Activated CD8-positive, alpha-beta memory T cell treated with anti-CD3 and anti-CD28 coated beads, Interleukin-2, amount 50 U/mL, for 48 hours (primary cell): ENCODE measurements around the gene PCNX3.

Experiments
- DNase-seq: peaks from one replicate; pipeline ENCODE4 v3.0.0-alpha.2; 2020

Gene PCNX3

GRCh38 chr11:65640483-65641296 lies 25.1 kb downstream of the PCNX3 start:
- peak; percentile 63 for DNase-seq

DNA sequence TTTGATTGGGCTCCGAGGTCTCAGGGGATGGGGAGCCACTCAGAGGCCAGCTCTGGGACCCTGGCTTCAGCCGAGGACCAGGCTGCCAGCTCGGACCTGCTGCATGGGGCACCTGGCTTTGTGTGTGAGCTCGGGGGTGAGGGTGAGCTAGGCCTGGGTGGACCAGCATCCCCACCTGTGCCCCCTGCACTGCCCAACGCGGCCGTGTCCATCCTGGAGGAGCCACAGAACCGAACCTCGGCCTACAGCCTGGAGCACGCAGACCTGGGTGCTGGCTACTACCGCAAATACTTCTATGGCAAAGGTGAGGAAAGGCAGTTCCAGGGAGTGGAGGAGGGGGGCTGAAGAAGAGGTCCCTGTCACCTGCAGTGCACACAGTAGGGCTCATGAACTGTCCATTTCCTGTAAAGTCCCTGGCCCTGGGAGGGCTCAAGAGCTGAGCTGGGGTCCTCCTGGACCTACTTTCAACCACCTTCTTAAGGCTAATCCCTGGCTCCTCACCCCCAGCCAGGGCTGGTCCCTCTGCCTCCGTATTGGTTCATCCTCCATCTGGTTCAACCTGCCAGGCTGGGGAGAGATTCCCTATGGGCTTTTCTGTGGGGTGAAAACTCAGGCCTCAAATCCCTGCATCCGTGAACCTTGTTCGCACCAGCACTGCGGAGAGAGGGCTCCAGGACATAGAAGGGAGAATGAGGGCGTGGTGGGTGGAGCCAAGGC lies 25.9 kb downstream of the PCNX3 start:
- no peak for DNase-seq

- DNase-seq: peak; percentile 69
Observed at GRCh38 chr11:65642014-65642671, 26.6 kb downstream of the PCNX3 start.

DNA sequence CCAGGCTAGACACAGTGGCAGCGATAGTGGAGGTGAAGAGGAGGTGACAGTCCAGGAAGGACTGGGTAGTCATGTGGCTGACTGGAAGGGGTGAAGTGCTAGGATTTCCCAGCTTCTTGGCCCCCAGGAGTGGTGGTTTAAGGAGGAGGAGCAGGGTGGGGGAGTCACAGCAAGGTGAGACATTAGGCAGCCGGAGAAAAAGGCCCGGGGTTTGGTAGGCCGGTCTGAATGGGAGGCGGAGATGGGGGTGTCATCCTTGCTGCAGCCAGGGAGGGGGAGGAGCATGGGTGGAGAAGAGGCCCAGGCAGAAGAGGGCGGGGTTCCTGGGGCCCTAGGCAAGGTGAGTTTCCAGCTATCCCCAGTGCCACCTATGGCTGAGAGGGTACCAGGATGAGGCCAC lies 28.4 kb downstream of the PCNX3 start:
- no peak for DNase-seq

- no peak for DNase-seq
Observed at GRCh38 chr11:65644837-65645236, 29.3 kb downstream of the PCNX3 start.

DNA sequence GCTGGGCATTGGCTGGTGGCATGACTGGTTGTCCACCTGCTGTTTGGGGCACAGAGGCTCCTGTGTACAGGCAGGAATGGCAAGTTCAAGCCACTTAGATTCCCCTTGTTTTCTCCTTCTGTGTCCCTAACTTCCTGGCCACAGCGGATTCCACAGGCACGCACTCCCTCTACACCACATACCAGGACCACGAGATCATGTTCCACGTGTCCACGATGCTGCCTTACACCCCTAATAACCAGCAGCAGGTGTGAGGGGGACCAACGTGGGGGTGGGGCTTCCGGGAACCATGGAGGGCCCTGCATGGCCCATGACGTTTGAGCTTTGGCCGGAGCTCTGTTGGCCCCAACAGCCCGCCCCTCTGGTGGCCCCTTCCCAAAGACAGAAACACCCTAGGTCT lies 30.1 kb downstream of the PCNX3 start:
- DNase-seq: no peak

DNA sequence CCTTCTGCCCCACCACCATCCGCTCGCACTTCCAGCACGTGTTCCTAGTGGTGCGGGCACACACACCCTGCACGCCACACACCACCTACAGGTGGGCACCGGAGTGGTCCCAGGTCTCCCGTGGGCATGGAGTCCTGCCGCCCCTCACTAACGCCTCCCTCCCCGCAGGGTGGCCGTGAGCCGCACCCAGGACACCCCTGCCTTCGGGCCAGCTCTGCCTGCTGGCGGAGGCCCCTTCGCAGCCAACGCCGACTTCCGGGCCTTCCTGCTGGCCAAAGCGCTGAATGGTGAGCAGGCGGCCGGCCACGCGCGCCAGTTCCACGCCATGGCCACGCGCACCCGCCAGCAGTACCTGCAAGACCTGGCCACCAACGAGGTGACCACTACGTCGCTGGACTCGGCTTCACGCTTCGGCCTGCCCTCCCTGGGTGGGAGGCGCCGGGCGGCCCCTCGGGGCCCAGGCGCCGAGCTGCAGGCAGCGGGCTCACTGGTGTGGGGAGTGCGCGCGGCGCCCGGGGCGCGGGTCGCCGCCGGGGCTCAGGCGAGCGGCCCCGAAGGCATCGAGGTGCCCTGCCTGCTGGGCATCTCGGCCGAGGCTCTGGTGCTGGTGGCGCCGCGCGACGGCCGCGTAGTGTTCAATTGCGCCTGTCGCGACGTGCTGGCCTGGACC lies 30.8 kb downstream of the PCNX3 start:
- no peak for DNase-seq

GRCh38 chr11:65646958-65647701 lies 31.6 kb downstream of the PCNX3 start:
- DNase-seq: no peak

DNA sequence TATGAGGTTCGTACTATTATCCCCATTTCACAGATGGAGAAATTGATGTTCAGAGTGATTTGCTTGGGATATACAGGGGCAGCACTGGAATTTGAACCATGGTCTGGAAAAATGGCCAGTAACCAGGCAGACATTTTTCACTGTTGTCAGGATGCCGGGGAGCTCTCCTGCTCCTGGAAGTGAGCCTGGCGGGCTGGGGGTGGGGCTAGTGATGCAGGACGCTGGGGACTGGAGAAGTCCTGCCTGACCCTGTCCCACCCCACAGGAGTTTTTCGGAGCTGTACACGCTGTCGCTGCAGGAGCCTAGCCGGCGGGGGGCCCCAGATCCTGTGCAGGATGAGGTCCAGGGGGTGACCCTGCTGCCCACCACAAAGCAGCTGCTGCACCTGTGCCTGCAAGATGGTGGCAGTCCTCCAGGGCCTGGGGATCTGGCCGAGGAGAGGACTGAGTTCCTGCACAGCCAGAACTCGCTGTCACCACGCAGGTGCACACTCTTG lies 33.5 kb downstream of the PCNX3 start:
- DNase-seq: no peak

DNA sequence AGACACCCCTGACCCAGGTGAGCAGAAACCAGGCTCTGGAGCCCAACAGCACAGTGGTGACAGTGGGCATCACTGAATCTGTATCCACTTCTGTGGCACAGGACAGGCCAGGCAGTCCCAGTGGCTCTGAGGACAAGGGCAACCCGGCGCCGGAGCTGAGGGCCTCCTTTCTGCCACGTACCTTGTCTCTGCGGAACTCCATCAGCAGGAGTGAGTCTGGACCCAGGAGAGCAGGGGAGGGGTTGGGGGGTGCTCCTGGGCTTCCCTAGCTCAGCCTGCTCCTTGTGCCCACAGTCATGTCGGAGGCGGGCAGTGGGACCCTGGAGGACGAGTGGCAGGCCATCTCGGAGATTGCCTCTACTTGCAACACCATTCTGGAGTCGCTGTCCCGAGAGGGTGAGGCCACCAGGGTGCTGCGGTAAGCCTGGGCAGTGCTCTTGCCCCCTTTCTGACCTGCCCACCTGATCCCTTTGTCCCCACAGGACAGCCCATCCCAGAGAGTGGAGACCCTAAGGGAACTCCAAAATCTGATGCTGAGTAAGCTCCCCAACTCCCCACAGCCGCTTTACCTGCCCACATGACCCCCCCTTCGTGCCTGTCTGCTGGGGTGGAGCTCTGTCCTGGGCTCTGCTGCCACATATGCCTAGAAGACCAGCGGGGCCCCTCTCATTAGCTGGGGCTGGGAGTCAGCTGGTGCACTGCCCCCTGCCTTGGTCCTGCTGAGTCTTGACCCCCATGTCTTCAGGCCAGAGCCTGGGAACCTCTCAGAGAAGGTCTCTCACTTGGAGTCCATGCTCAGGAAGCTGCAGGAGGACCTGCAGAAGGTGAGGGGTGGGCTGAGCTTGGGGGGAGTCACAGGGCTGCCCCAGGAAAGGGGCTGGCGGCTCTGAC lies 34.3 kb downstream of the PCNX3 start:
- no peak for DNase-seq

GRCh38 chr11:65650547-65651338 lies 35.2 kb downstream of the PCNX3 start:
- no peak for DNase-seq

GRCh38 chr11:65651339-65651588 lies 35.7 kb downstream of the PCNX3 start:
- DNase-seq: no peak

DNA sequence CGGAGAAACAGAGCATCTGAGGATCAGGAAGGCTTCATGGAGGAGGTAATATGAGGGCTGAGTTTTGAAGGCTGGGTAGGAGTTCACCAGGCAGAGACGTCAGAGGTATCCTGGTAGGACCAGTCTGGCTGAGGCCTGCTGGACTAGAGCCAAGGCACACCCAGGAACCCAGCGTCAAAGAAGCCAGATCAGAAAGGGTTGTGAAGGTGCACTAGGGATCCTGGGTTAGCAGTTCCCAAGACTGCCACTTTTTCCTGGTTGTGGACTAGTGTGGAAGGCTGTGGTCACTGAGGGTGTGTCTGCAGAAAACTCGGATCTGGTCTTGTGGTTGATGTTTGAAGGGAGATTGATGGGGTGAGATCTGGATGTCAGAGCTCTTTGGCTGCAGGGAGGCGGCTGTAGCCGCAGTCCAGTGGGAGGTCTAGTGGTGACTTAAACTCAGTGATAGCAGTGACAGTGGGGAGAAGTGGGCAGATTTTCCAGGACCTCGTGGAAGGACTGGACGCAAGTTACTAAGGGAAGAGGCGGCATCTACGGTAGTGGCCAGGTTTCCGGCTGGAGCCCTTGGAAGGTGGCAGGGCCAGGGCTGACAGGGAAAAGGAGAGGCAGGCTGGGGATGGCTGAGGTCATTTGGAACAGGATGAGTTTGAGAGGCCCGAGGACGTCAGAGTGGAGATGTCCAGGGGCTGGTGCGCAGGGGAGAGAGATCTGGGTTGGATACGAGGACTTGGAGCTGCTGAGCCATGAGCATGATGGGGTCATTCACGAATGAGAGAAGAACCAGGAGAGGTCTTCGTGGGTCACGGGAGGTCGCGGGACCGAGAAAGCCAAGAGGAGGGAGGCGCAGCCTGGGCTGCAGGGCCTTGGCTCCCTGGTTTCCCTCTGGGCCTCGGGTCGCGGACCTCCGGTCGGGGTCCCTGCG lies 36.3 kb downstream of the PCNX3 start:
- DNase-seq: no peak

- peak; percentile 98 for DNase-seq
Observed at GRCh38 chr11:65652511-65653228, 37.1 kb downstream of the PCNX3 start.

- DNase-seq: no peak
Observed at GRCh38 chr11:65653229-65654225, 38.0 kb downstream of the PCNX3 start.

DNA sequence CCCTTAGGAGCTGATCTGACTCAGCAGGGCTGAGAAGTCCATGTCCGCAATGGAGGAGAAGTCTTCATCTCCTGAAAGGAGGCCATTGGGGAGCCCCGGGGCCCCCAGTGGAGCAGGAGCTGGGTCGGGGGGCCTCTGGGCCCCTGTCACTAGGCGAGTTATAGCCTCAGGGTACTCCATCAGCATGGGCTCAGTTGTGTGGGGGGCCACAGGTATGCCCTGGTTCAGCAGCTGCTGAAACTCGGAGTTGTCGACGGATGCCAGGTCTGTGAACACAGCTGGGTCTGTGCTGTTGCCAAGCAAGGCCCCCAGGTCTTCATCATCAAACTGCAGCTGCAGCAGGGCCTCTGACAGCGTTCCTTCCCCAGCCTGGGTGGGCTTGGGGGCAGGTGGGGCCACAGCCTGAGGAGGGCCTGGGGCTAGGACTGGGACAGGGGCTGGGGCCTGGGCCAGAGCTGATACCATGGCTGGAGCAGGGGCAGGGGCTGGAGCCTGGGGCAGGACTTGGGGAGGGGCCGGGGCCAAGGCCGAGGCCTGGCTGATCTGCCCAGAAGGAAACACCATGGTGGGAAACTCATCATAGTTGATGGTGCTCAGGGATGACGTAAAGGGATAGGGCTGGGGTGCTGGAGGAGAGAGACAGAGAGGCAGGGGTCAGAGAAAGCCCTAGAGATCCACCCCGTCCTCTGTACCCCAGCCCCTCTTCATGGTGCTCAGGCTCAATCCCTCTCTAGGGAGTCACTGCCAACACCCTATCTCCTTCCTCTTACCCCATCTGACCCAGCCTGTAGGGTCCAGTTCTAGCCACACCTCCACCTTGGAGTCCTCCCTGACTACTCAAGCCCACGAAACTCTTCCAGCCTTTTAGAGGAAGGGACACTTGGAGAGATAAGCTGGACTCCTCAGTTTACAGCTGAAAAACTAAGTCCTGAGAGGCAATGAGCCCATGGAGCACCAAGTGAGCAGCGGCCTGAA lies 39.1 kb downstream of the PCNX3 start:
- peak; percentile 57 for DNase-seq
